Suprapubic skin (tissue), 4 donors: ENCODE results near the gene S100A14. TPM values are rescaled to one million over a fixed set of nuclear protein-coding genes. Genes with fewer than 3 reads are reported as not detected.
A peak's percentile ranks its signal among the peaks of the same experiment; 100 is the strongest.

Source experiments
- DNase-seq, 2 donors: peaks; one replicate each; pipeline ENCODE4 v3.0.0-alpha.2; 2019; ENCODE audit warnings: low spot score in 2 of 2
- H3K27ac ChIP-seq: fragments of 200-600 bp; sonication (generic); one replicate; pipeline ENCODE4 v1.5.1; 2019
- H3K27me3 ChIP-seq: fragments of 200-600 bp; sonication (generic); one replicate; pipeline ENCODE4 v1.5.1; 2019
- H3K36me3 ChIP-seq: fragments of 200-600 bp; sonication (generic); one replicate; pipeline ENCODE4 v1.5.1; 2019
- H3K4me1 ChIP-seq: fragments of 200-600 bp; sonication (generic); one replicate; pipeline ENCODE4 v1.5.1; 2019
- H3K4me3 ChIP-seq: fragments of 200-600 bp; sonication (generic); one replicate; pipeline ENCODE4 v1.5.1; 2019; ENCODE audit warnings: mild to moderate bottlenecking
- H3K9me3 ChIP-seq: fragments of 200-600 bp; sonication (generic); one replicate; pipeline ENCODE4 v1.5.1; 2019
- CTCF ChIP-seq, 2 donors: fragments of 200-600 bp in 1 of 2; fragments of 450-650 bp in 1 of 2; sonication (generic) in 1 of 2; IDR thresholded peaks; one replicate each; pipeline ENCODE4 v1.5.1; 2016 to 2019; ENCODE audit warnings: antibody characterized with exemption in 2 of 2, mild to moderate bottlenecking in 1 of 2, moderate library complexity in 1 of 2
- EP300 ChIP-seq: sonication (generic); formaldehyde crosslinking; IDR thresholded peaks from one replicate; pipeline ENCODE4 v1.6.1; 2017; ENCODE audit warnings: antibody characterized with exemption
- POLR2A ChIP-seq, 2 donors: fragments of 450-650 bp; IDR thresholded peaks; one replicate each; pipeline ENCODE4 v1.6.1; 2017; ENCODE audit warnings: antibody characterized with exemption in 2 of 2, mild to moderate bottlenecking in 2 of 2, moderate library complexity in 2 of 2
- POLR2AphosphoS5 ChIP-seq, 3 donors: sonication (generic); formaldehyde crosslinking; IDR thresholded peaks; one replicate each; pipeline ENCODE4 v1.6.1; 2017; ENCODE audit warnings: antibody characterized with exemption in 3 of 3
- WGBS: methylation state at CpG from one replicate; pipeline ENCODE4 v1.1.5; 2018; 5-methylcytosine and 5-hydroxymethylcytosine counted together
- total RNA-seq, 4 donors: library from RNA; depleted of rRNA; stranded (reverse); fragments of >200 nt; gene quantifications; one replicate each; pipeline ENCODE4 v1.1.0, GENCODE V29; 2016

S100A14 gene
- total RNA-seq, 4 donors from 2014 or later = 252 to 555 (median 445) TPM

GRCh38 chr1:153649863-153650235, 33.7 kb upstream of the S100A14 start:
- TF ChIP-seq EP300 (no peak), CTCF (IDR thresholded peaks at IDR 0.05) (no peak), POLR2A (IDR thresholded peaks at IDR 0.05) (no peak), POLR2AphosphoS5 (IDR thresholded peaks at IDR 0.05) (no peak)
- Histone ChIP-seq H3K36me3 (peaks cover 18% of the 10 kb centered on the region), H3K27me3 (no peaks in the 10 kb centered on the region), H3K27ac (no peak overlapping the region), H3K4me3 (no peak overlapping the region), H3K9me3 (no peaks in the 10 kb centered on the region), H3K4me1 (peaks cover 10% of the 10 kb centered on the region)
- DNase-seq = peak; percentile 62 to 65
- WGBS = 88% methylated on average over 2 of the region's 2 CpGs

GRCh38 chr1:153649137-153649862, 33.2 kb upstream of the S100A14 start:
- Histone ChIP-seq H3K4me3 (no peak overlapping the region), H3K27me3 (no peaks in the 10 kb centered on the region), H3K36me3 (peaks cover 24% of the 10 kb centered on the region), H3K9me3 (no peaks in the 10 kb centered on the region), H3K27ac (no peak overlapping the region), H3K4me1 (peaks cover 10% of the 10 kb centered on the region)
- 41% methylated on average over 3 of the region's 3 CpGs for WGBS
- TF ChIP-seq EP300 = no peak
- TF ChIP-seq POLR2A (IDR thresholded peaks at IDR 0.05) = no peak
- no peak for TF ChIP-seq CTCF (IDR thresholded peaks at IDR 0.05)
- TF ChIP-seq POLR2AphosphoS5 (IDR thresholded peaks at IDR 0.05) = no peak
- peak; percentile 51 to 73 for DNase-seq

- no peak overlapping the region for H3K27ac ChIP-seq
- 76% methylated on average over 10 of the region's 10 CpGs for WGBS
Observed at GRCh38 chr1:153648000-153648643, 32.0 kb upstream of the S100A14 start.

GRCh38 chr1:153647346-153647714, 31.2 kb upstream of the S100A14 start:
- WGBS = 50% methylated on average over 2 of the region's 2 CpGs

More at GRCh38 chr1:153648000-153648643, 32.0 kb upstream of the S100A14 start:
- peaks cover 36% of the 10 kb centered on the region for H3K36me3 ChIP-seq
- H3K4me1 ChIP-seq = peaks cover 10% of the 10 kb centered on the region
- no peaks in the 10 kb centered on the region for H3K9me3 ChIP-seq
- no peaks in the 10 kb centered on the region for H3K27me3 ChIP-seq
- H3K4me3 ChIP-seq = no peak overlapping the region
- DNase-seq = peak in 1 of 2 donors; percentile 57
- TF ChIP-seq POLR2A (IDR thresholded peaks at IDR 0.05) (no peak), CTCF (IDR thresholded peaks at IDR 0.05) (no peak), POLR2AphosphoS5 (IDR thresholded peaks at IDR 0.05) (no peak), EP300 (no peak)

More at GRCh38 chr1:153647346-153647714, 31.2 kb upstream of the S100A14 start:
- no peaks in the 10 kb centered on the region for H3K27me3 ChIP-seq
- peaks cover 43% of the 10 kb centered on the region for H3K36me3 ChIP-seq
- no peak overlapping the region for H3K4me3 ChIP-seq
- H3K9me3 ChIP-seq = no peaks in the 10 kb centered on the region
- peak in 1 of 2 donors; percentile 55 for DNase-seq
- peaks cover 10% of the 10 kb centered on the region for H3K4me1 ChIP-seq
- peak overlapping the region; percentile 12 for H3K27ac ChIP-seq
- no peak for TF ChIP-seq POLR2A (IDR thresholded peaks at IDR 0.05)
- TF ChIP-seq EP300 = no peak
- TF ChIP-seq CTCF (IDR thresholded peaks at IDR 0.05) = no peak
- TF ChIP-seq POLR2AphosphoS5 (IDR thresholded peaks at IDR 0.05) = no peak
